HepG2 (cell line): Measurements from ENCODE around the gene USP15. TPM values are rescaled to one million over a fixed set of nuclear protein-coding genes. Genes with fewer than 3 reads are reported as not detected.

Source experiments
- ATAC-seq: fragments of 200-7000 bp; cut with Tn5 transposase; 3 replicates; pipeline ENCODE4 v1.9.1; 2020; ENCODE audit warnings: mild to moderate bottlenecking, moderate library complexity
- BruUV-seq: library from RNA; stranded (reverse); fragments of 400-500 nt; replicated peaks from 2 replicates; lab custom pipeline; 2021; lab: Mats Ljungman, UMichigan
- CTCF ChIA-PET: fragments of 300-600 bp; formaldehyde crosslinking; extraction: SDS; loops from one replicate; lab custom pipeline; 2021; ENCODE audit warnings: low total read pairs, inconsistent platforms, low intra/inter-chr PET ratio; lab: Yijun Ruan, JAX
- POLR2A ChIA-PET: fragments of 350-600 bp; sonication (Branson Sonifier 250); formaldehyde crosslinking; loops from one replicate; lab custom pipeline; 2020; ENCODE audit warnings: antibody characterized with exemption, inconsistent platforms; lab: Yijun Ruan, JAX
- DNase-seq: peaks from one replicate; pipeline ENCODE4 v3.0.0-alpha.2; 2015; ENCODE audit warnings: low spot score
- FAIRE-seq: peaks from 3 replicates; lab custom pipeline; 2011; peaks lifted over from hg19 to GRCh38; lab: Jason Lieb, UNC
- H2AFZ ChIP-seq: one replicate; pipeline ENCODE4 v1.6.1; 2011; ENCODE audit warnings: low read length, inconsistent platforms
- H3K27ac ChIP-seq: fragments of 300-600 bp; 3 replicates; pipeline ENCODE4 v1.8.0; 2011; ENCODE audit warnings: mixed run types, mild to moderate bottlenecking, mixed read lengths, low read length, inconsistent platforms; ENCODE audit not compliant: insufficient read depth; ENCODE audit errors: extremely low read length
- H3K27me3 ChIP-seq, 2 experiments: fragments of 200-600 bp in 1 of 2; 2 replicates in 1 of 2; 3 replicates in 1 of 2; pipeline versions ENCODE4 v1.6.0 to v1.8.0; 2011; ENCODE audit warnings: low read length in 2 of 2, mild to moderate bottlenecking in 2 of 2, moderate library complexity in 2 of 2, inconsistent platforms in 1 of 2; ENCODE audit not compliant: insufficient read depth in 2 of 2, control insufficient read depth in 1 of 2
- H3K36me3 ChIP-seq, 2 experiments: fragments of 200-600 bp in 1 of 2; replicated peaks in 1 of 2; 2 replicates in 1 of 2; 3 replicates in 1 of 2; pipeline versions ENCODE4 v1.5.1 to v1.8.0; 2011; ENCODE audit warnings: low read length in 2 of 2, inconsistent platforms in 1 of 2; ENCODE audit not compliant: insufficient read depth in 2 of 2, control insufficient read depth in 1 of 2
- H3K4me1 ChIP-seq: 2 replicates; pipeline ENCODE4 v1.5.1; 2012; ENCODE audit warnings: low read length, inconsistent platforms; ENCODE audit not compliant: insufficient read depth
- H3K4me2 ChIP-seq: 2 replicates; pipeline ENCODE4 v1.6.0; 2011; ENCODE audit warnings: low read depth, low read length, inconsistent platforms
- H3K4me3 ChIP-seq, 3 experiments: fragments of 200-600 bp in 1 of 3; sonication (generic), shearing (Covaris generic) in 1 of 3; replicated peaks in 1 of 3; 2 replicates each; pipeline ENCODE4 v1.5.1; 2011 to 2016; ENCODE audit warnings: low read length in 3 of 3, inconsistent platforms in 2 of 3, low read depth in 2 of 3, mild to moderate bottlenecking in 2 of 3, control low read depth in 1 of 3, mixed read lengths in 1 of 3; ENCODE audit not compliant: insufficient read depth in 1 of 3
- H3K79me2 ChIP-seq: one replicate; pipeline ENCODE4 v1.6.1; 2011; ENCODE audit warnings: low read length, inconsistent platforms; ENCODE audit not compliant: insufficient read depth
- H3K9ac ChIP-seq: 2 replicates; pipeline ENCODE4 v1.6.0; 2011; ENCODE audit warnings: mild to moderate bottlenecking, low read depth, low read length, inconsistent platforms; ENCODE audit not compliant: insufficient read depth
- H3K9me3 ChIP-seq: 2 replicates; pipeline ENCODE4 v1.5.1; 2012; ENCODE audit warnings: mild to moderate bottlenecking, low read length
- H4K20me1 ChIP-seq: 2 replicates; pipeline ENCODE4 v1.6.0; 2011; ENCODE audit warnings: inconsistent platforms, mild to moderate bottlenecking, low read length, moderate library complexity; ENCODE audit not compliant: insufficient read depth
- ASH2L ChIP-seq: fragments of 300-600, 200-600 bp; sonication (generic); IDR thresholded peaks from 2 replicates; pipeline ENCODE4 v1.7.0; 2017; ENCODE audit warnings: low read depth, mild to moderate bottlenecking, moderate library complexity, mixed read lengths, low read length; ENCODE audit not compliant: insufficient read length
- ESRRA ChIP-seq: sonication (generic); formaldehyde crosslinking; IDR thresholded peaks from 2 replicates; pipeline ENCODE4 v1.5.1; 2020; ENCODE audit warnings: mild to moderate bottlenecking, low read depth, missing genetic modification reagents
- EZH2 ChIP-seq: conservative IDR thresholded peaks from 2 replicates; pipeline ENCODE4 v1.6.1; 2012; ENCODE audit warnings: mild to moderate bottlenecking, low read depth, low read length, moderate library complexity
- TBX2 ChIP-seq: sonication (generic); formaldehyde crosslinking; IDR thresholded peaks from 2 replicates; pipeline ENCODE4 v1.5.0; 2020; ENCODE audit warnings: missing genetic modification reagents, mild to moderate bottlenecking, borderline replicate concordance
- XRCC5 ChIP-seq: fragments of 200-400 bp; formaldehyde crosslinking; optimal IDR thresholded peaks from 2 replicates; pipeline ENCODE3; 2017; ENCODE audit warnings: mild to moderate bottlenecking, low read length
- ZBTB40 ChIP-seq, 2 experiments: fragments of 450-650 bp in 1 of 2; sonication (generic) in 1 of 2; formaldehyde crosslinking in 1 of 2; IDR thresholded peaks; 2 replicates each; pipeline versions ENCODE4 v1.6.1 to v1.8.0; 2016 to 2022; ENCODE audit warnings: antibody characterized with exemption in 1 of 2, mild to moderate bottlenecking in 1 of 2, missing genetic modification reagents in 1 of 2
- ZNF224 ChIP-seq: sonication (generic); formaldehyde crosslinking; IDR thresholded peaks from 2 replicates; pipeline ENCODE4 v1.5.0; 2020; ENCODE audit warnings: mild to moderate bottlenecking, missing genetic modification reagents
- ZNF414 ChIP-seq: sonication (generic); formaldehyde crosslinking; IDR thresholded peaks from 2 replicates; pipeline ENCODE4 v1.5.0; 2020; ENCODE audit warnings: missing genetic modification reagents
- ZNF605 ChIP-seq: sonication (generic); formaldehyde crosslinking; IDR thresholded peaks from 2 replicates; pipeline ENCODE4 v1.8.0; 2022; ENCODE audit warnings: mild to moderate bottlenecking, missing genetic modification reagents
- ZNF674 ChIP-seq: sonication (generic); formaldehyde crosslinking; IDR thresholded peaks from 2 replicates; pipeline ENCODE4 v1.5.0; 2020; ENCODE audit warnings: low read depth, mild to moderate bottlenecking, missing genetic modification reagents
- ZNF7 ChIP-seq: IDR thresholded peaks from 2 replicates; pipeline ENCODE4 v1.6.1; 2016; ENCODE audit warnings: missing biosample characterization, missing genetic modification reagents
- ZNF747 ChIP-seq: sonication (generic); formaldehyde crosslinking; IDR thresholded peaks from 2 replicates; pipeline ENCODE4 v1.8.1; 2023; ENCODE audit warnings: missing genetic modification reagents, mild to moderate bottlenecking, borderline replicate concordance
- ZSCAN31 ChIP-seq: sonication (generic); formaldehyde crosslinking; IDR thresholded peaks from 2 replicates; pipeline ENCODE4 v1.5.0; 2020; ENCODE audit warnings: low read depth, mild to moderate bottlenecking, missing genetic modification reagents
- WGBS: methylation state at CpG from one replicate; pipeline ENCODE4 v1.1.6; 2017; ENCODE audit warnings: low lambda C conversion rate; 5-methylcytosine and 5-hydroxymethylcytosine counted together
- in situ Hi-C: cut with HindIII; loops from 2 replicates; pipeline ENCODE4 v1.10.0; 2017; ENCODE audit warnings: low pct_unique_long_range_greater_than_20kb; ENCODE audit not compliant: extremely low pct_ligation_motif_present
- intact Hi-C: fragments of 100-400 bp; cut with micrococcal nuclease; formaldehyde crosslinking; loops from one replicate; pipeline ENCODE4 v1.10.0; 2022; ENCODE audit not compliant: unreplicated experiment
- polyA plus RNA-seq, 8 experiments: library from polyadenylated mRNA; depleted of rRNA in 3 of 8; stranded (reverse) in 7 of 8; unstranded in 1 of 8; fragments of >200 nt; fragmentation: Illumina TruSeq in 4 of 8; extraction: Trizol in 4 of 8; gene quantifications; 2 replicates each; pipeline versions ENCODE4 v1.2.1 to v1.2.3, GENCODE V29; 2011 to 2016; ENCODE audit warnings: low read depth in 4 of 8, missing spikeins in 1 of 8, mixed read lengths in 1 of 8; ENCODE audit not compliant: insufficient read depth in 1 of 8
- total RNA-seq, 5 experiments: library from RNA; depleted of rRNA; stranded (reverse); fragments of >200 nt; fragmentation: Illumina TruSeq; extraction: Trizol; gene quantifications; 2 replicates each; pipeline ENCODE4 v1.2.3, GENCODE V29; 2016; ENCODE audit warnings: low read depth in 1 of 5

Gene USP15
- total and polyA plus RNA-seq, 2 of the 13 experiments (the other 11 are each of a cell fraction or from before 2014, with no cell fraction given), result 17.3 to 51.7 TPM

GRCh38 chr12:62259631-62259992 is 592 bp upstream of the USP15 start:
- H2AFZ ChIP-seq, result peak overlapping the region; percentile 95
- intact Hi-C loops (no loop called here), in situ Hi-C loops (no loop called here)
- peak overlapping the region; percentile 93 for H3K9ac ChIP-seq
- peaks cover 7% of the 10 kb centered on the region; the same call in 1 of the 2 replicates for H4K20me1 ChIP-seq
- POLR2A ChIA-PET, result interaction anchor here (0.7 to 1.0 kb wide), 4 partner anchors 11 to 674 kb away, joined by 3 read pairs; no protein-coding TSS in a partner anchor
- no peak for DNase-seq
- H3K27ac ChIP-seq, result peak overlapping the region; percentile 86
- peak; percentile 55 for ATAC-seq
- no peaks in the 10 kb centered on the region for H3K9me3 ChIP-seq
- BruUV-seq, result TSS peak; percentile 89
- CTCF ChIA-PET, result interaction anchor here (0.6 kb wide), 1 partner anchor 1852 kb away, joined by 3 read pairs; no protein-coding TSS in a partner anchor
- H3K4me1 ChIP-seq, result peaks cover 36% of the 10 kb centered on the region
- no peaks in the 10 kb centered on the region; a peak in 1 of 5 replicates for H3K27me3 ChIP-seq
- peak overlapping the region; percentile 94 to 96 (median 95) for H3K4me3 ChIP-seq
- FAIRE-seq, result no peak
- H3K36me3 ChIP-seq, result no peaks in the 10 kb centered on the region
- WGBS, result under 1% methylated on average over 10 of the region's 15 CpGs
- H3K79me2 ChIP-seq, result peaks cover 44% of the 10 kb centered on the region
- peak overlapping the region; percentile 69 for H3K4me2 ChIP-seq
- no peak for TF ChIP-seq ZNF674 (CRISPR knock-in tag)
- TF ChIP-seq ESRRA (CRISPR knock-in tag), result no peak
- no peak for TF ChIP-seq EZH2
- TF ChIP-seq XRCC5, result no peak
- TF ChIP-seq ZNF414, result no peak
- no peak for TF ChIP-seq ZBTB40 (IDR thresholded peaks at IDR 0.05)
- 0 out of 2 replicates have a peak, but pooled peaks have one; percentile 2 for TF ChIP-seq ZBTB40 (CRISPR knock-in tag; IDR thresholded peaks at IDR 0.05)
- TF ChIP-seq ZNF747 (CRISPR knock-in tag), result peak; percentile 5; the same call in 1 of the 2 replicates
- TF ChIP-seq ASH2L, result peak; percentile 16
- TF ChIP-seq ZNF7 (CRISPR knock-in tag), result no peak
- 0 out of 2 replicates have a peak, but pooled peaks have one; percentile 15 for TF ChIP-seq ZNF605
- peak; percentile 11; the same call in 1 of the 2 replicates for TF ChIP-seq TBX2 (CRISPR knock-in tag)
- 0 out of 2 replicates have a peak, but pooled peaks have one; percentile 21 for TF ChIP-seq ZNF224 (CRISPR knock-in tag)
- TF ChIP-seq ZSCAN31 (CRISPR knock-in tag), result 0 out of 2 replicates have a peak, but pooled peaks have one; percentile 0
